H9 (cell line): Measurements from ENCODE around the gene NLRP1. TPM values are rescaled to one million over a fixed set of nuclear protein-coding genes. Genes with fewer than 3 reads are reported as not detected.

ENCODE experiments used
- DNase-seq: peaks from one replicate; pipeline ENCODE4 v3.0.0-alpha.2; 2017
- H2AFZ ChIP-seq: one replicate; pipeline ENCODE4 v1.6.1; 2013; ENCODE audit warnings: mild to moderate bottlenecking, low read length, control low read depth, moderate library complexity
- H2AK5ac ChIP-seq: 2 replicates; pipeline ENCODE4 v1.6.1; 2013; ENCODE audit warnings: low read length, control low read depth, mixed read lengths; ENCODE audit not compliant: insufficient read length
- H2BK120ac ChIP-seq: one replicate; pipeline ENCODE4 v1.6.1; 2013; ENCODE audit warnings: low read depth, mild to moderate bottlenecking, low read length, control low read depth, inconsistent platforms; ENCODE audit not compliant: poor library complexity, severe bottlenecking
- H2BK12ac ChIP-seq: 2 replicates; pipeline ENCODE4 v1.6.1; 2013; ENCODE audit warnings: low read length, control low read depth, mixed read lengths, low read depth; ENCODE audit not compliant: insufficient read length
- H2BK15ac ChIP-seq: 2 replicates; pipeline ENCODE4 v1.6.1; 2013; ENCODE audit warnings: low read depth, low read length, control low read depth
- H2BK20ac ChIP-seq: one replicate; pipeline ENCODE4 v1.6.1; 2013; ENCODE audit warnings: low read depth, mild to moderate bottlenecking, low read length, control low read depth, inconsistent platforms; ENCODE audit not compliant: poor library complexity, severe bottlenecking
- H2BK5ac ChIP-seq: 2 replicates; pipeline ENCODE4 v1.6.1; 2013; ENCODE audit warnings: low read length, control low read depth, mixed read lengths; ENCODE audit not compliant: insufficient read length
- H3K14ac ChIP-seq: 2 replicates; pipeline ENCODE4 v1.6.1; 2013; ENCODE audit warnings: low read length, control low read depth; ENCODE audit not compliant: insufficient read depth
- H3K18ac ChIP-seq: 2 replicates; pipeline ENCODE4 v1.6.1; 2013; ENCODE audit warnings: low read depth, mild to moderate bottlenecking, mixed read lengths, low read length, control low read depth; ENCODE audit not compliant: insufficient read length
- H3K23ac ChIP-seq: 2 replicates; pipeline ENCODE4 v1.6.1; 2013; ENCODE audit warnings: low read length, control low read depth, mixed read lengths, low read depth; ENCODE audit not compliant: insufficient read length
- H3K23me2 ChIP-seq: 2 replicates; pipeline ENCODE4 v1.6.1; 2013; ENCODE audit warnings: low read depth, mild to moderate bottlenecking, mixed read lengths, low read length, control low read depth; ENCODE audit not compliant: insufficient read length, poor library complexity, severe bottlenecking
- H3K27ac ChIP-seq: 2 replicates; pipeline ENCODE4 v1.5.1; 2013; ENCODE audit warnings: low read length, control low read depth, mixed read lengths, low read depth; ENCODE audit not compliant: insufficient read length
- H3K27me3 ChIP-seq: 2 replicates; pipeline ENCODE4 v1.6.1; 2013; ENCODE audit warnings: low read length, control low read depth, inconsistent platforms; ENCODE audit not compliant: insufficient read depth
- H3K4ac ChIP-seq: 2 replicates; pipeline ENCODE4 v1.6.1; 2013; ENCODE audit warnings: low read depth, mild to moderate bottlenecking, control low read depth, inconsistent platforms, low read length, moderate library complexity
- H3K4me1 ChIP-seq: 2 replicates; pipeline ENCODE4 v1.6.1; 2013; ENCODE audit warnings: low read length, control low read depth, inconsistent platforms; ENCODE audit not compliant: insufficient read depth
- H3K4me2 ChIP-seq: 2 replicates; pipeline ENCODE4 v1.6.1; 2013; ENCODE audit warnings: low read length, control low read depth, mixed read lengths; ENCODE audit not compliant: insufficient read length, insufficient read depth
- H3K56ac ChIP-seq: 2 replicates; pipeline ENCODE4 v1.6.1; 2013; ENCODE audit warnings: low read depth, mild to moderate bottlenecking, mixed read lengths, low read length, control low read depth; ENCODE audit not compliant: insufficient read length
- H3K79me1 ChIP-seq: 2 replicates; pipeline ENCODE4 v1.6.1; 2013; ENCODE audit warnings: low read depth, mild to moderate bottlenecking, moderate library complexity, low read length, control low read depth, inconsistent platforms; ENCODE audit not compliant: insufficient read depth, poor library complexity, severe bottlenecking
- H3K79me2 ChIP-seq: 2 replicates; pipeline ENCODE4 v1.6.1; 2013; ENCODE audit warnings: low read length, control low read depth, inconsistent platforms; ENCODE audit not compliant: insufficient read depth
- H3K9ac ChIP-seq: 2 replicates; pipeline ENCODE4 v1.6.1; 2013; ENCODE audit warnings: low read length, control low read depth, mixed read lengths; ENCODE audit not compliant: insufficient read length; ENCODE audit errors: extremely low read depth
- H3K9me3 ChIP-seq: one replicate; pipeline ENCODE4 v1.6.1; 2013; ENCODE audit warnings: low read depth, low read length, inconsistent platforms; ENCODE audit not compliant: control insufficient read depth
- H3T11ph ChIP-seq: one replicate; pipeline ENCODE4 v1.6.1; 2013; ENCODE audit warnings: mild to moderate bottlenecking, low read length, control low read depth, inconsistent platforms
- H4K20me1 ChIP-seq: one replicate; pipeline ENCODE4 v1.6.1; 2013; ENCODE audit not compliant: control insufficient read depth, insufficient read length, insufficient read depth
- H4K5ac ChIP-seq: 2 replicates; pipeline ENCODE4 v1.6.1; 2013; ENCODE audit warnings: low read depth, mild to moderate bottlenecking, mixed read lengths, low read length, control low read depth; ENCODE audit not compliant: insufficient read length
- H4K8ac ChIP-seq: replicated peaks from 2 replicates; pipeline ENCODE4 v1.6.1; 2013; ENCODE audit warnings: low read length, control low read depth, mixed read lengths, low read depth; ENCODE audit not compliant: insufficient read length
- H4K91ac ChIP-seq: 2 replicates; pipeline ENCODE4 v1.6.1; 2013; ENCODE audit warnings: low read depth, mild to moderate bottlenecking, moderate library complexity, mixed read lengths, low read length, control low read depth; ENCODE audit not compliant: insufficient read length
- H3K27ac Mint-ChIP-seq, 3 experiments: 2 replicates in 2 of 3; 3 replicates in 1 of 3; pipeline ENCODE4 v1.8.0; 2020 to 2021; ENCODE audit warnings: mixed read lengths in 3 of 3, mild to moderate bottlenecking in 1 of 3, moderate library complexity in 1 of 3
- H3K27me3 Mint-ChIP-seq: 2 replicates; pipeline ENCODE4 v1.8.0; 2021; ENCODE audit warnings: low read depth, mild to moderate bottlenecking, moderate library complexity, mixed read lengths
- H3K36me3 Mint-ChIP-seq, 3 experiments: 2 replicates in 2 of 3; 3 replicates in 1 of 3; pipeline ENCODE4 v1.8.0; 2020 to 2021; ENCODE audit warnings: low read depth in 3 of 3, mixed read lengths in 3 of 3; ENCODE audit not compliant: insufficient read depth in 1 of 3
- H3K4me1 Mint-ChIP-seq, 2 experiments: 2 replicates each; pipeline ENCODE4 v1.8.0; 2020; ENCODE audit warnings: mixed read lengths in 2 of 2
- H3K4me3 Mint-ChIP-seq, 2 experiments: 2 replicates in 1 of 2; 3 replicates in 1 of 2; pipeline ENCODE4 v1.8.0; 2020 to 2021; ENCODE audit warnings: mild to moderate bottlenecking in 2 of 2, mixed read lengths in 2 of 2, moderate library complexity in 1 of 2
- H3K9me3 Mint-ChIP-seq, 2 experiments: 2 replicates in 1 of 2; 3 replicates in 1 of 2; pipeline ENCODE4 v1.8.0; 2020; ENCODE audit warnings: mild to moderate bottlenecking in 2 of 2, mixed read lengths in 2 of 2, moderate library complexity in 1 of 2
- total RNA-seq: library from RNA; stranded (reverse); gene quantifications from 2 replicates; pipeline ENCODE4 v1.2.1, GENCODE V29; 2021
- TF ChIP-seq, protein P1 (sequence below): fragments of 200-600 bp; sonication (generic); conservative IDR thresholded peaks from 3 replicates; pipeline ENCODE4 v1.8.0; 2021; ENCODE audit warnings: antibody characterized with exemption, mild to moderate bottlenecking

The NLRP1 gene
- total RNA-seq, 1 experiment from 2014 or later: 12.1 TPM

DNA sequence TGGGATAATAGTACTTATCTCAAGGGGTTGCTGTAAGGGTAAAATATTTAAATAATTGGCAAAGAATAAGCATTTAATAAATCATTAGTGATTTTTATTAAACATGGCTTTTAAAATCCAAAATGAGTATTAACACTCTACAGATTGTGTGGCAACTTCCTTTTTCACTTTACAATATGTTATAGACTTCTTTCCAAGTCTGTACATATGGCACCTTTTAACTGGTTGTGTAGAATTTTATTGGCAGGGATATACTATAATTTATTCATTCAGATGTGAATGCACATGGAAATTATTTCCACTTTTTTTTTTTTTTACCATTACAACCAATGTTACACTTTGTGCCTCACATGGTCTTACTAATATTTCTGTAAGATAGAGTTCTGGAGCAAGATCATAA lies 15.7 kb upstream of the NLRP1 start:
- H4K8ac ChIP-seq: no peak overlapping the region
- no peaks in the 10 kb centered on the region for H4K20me1 ChIP-seq
- H3K4me1 ChIP-seq: no peaks in the 10 kb centered on the region
- no peaks in the 10 kb centered on the region for H3K79me2 ChIP-seq
- no peak overlapping the region for H2BK20ac ChIP-seq
- H3K9ac ChIP-seq: no peak overlapping the region
- H2BK5ac ChIP-seq: no peak overlapping the region
- no peak overlapping the region for H3K27ac ChIP-seq
- H3K9me3 ChIP-seq: no peaks in the 10 kb centered on the region
- no peak overlapping the region for H3K14ac ChIP-seq
- H2AFZ ChIP-seq: no peak overlapping the region
- no peak overlapping the region for H3K23ac ChIP-seq
- no peaks in the 10 kb centered on the region for H3K27me3 ChIP-seq
- H3K18ac ChIP-seq: no peak overlapping the region
- Mint-ChIP-seq H3K9me3 (no peaks in the 10 kb centered on the region), H3K36me3 (no peaks in the 10 kb centered on the region), H3K4me3 (no peak overlapping the region), H3K27me3 (peaks cover 14% of the 10 kb centered on the region), H3K4me1 (peaks cover 6 to 11% of the 10 kb centered on the region in 2 experiments; a peak in 3 of 4 replicates), H3K27ac (no peak overlapping the region)
- DNase-seq: no peak
- H3K56ac ChIP-seq: no peak overlapping the region
- H2AK5ac ChIP-seq: no peak overlapping the region
- no peak overlapping the region for H2BK120ac ChIP-seq
- no peaks in the 10 kb centered on the region for H3K79me1 ChIP-seq
- H3K4ac ChIP-seq: no peak overlapping the region
- H4K5ac ChIP-seq: no peak overlapping the region
- H2BK15ac ChIP-seq: no peak overlapping the region
- H3T11ph ChIP-seq: no peak overlapping the region
- no peaks in the 10 kb centered on the region for H3K23me2 ChIP-seq
- H2BK12ac ChIP-seq: no peak overlapping the region
- TF ChIP-seq, protein P1, sequence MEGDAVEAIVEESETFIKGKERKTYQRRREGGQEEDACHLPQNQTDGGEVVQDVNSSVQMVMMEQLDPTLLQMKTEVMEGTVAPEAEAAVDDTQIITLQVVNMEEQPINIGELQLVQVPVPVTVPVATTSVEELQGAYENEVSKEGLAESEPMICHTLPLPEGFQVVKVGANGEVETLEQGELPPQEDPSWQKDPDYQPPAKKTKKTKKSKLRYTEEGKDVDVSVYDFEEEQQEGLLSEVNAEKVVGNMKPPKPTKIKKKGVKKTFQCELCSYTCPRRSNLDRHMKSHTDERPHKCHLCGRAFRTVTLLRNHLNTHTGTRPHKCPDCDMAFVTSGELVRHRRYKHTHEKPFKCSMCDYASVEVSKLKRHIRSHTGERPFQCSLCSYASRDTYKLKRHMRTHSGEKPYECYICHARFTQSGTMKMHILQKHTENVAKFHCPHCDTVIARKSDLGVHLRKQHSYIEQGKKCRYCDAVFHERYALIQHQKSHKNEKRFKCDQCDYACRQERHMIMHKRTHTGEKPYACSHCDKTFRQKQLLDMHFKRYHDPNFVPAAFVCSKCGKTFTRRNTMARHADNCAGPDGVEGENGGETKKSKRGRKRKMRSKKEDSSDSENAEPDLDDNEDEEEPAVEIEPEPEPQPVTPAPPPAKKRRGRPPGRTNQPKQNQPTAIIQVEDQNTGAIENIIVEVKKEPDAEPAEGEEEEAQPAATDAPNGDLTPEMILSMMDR: no peak
- H3K4me2 ChIP-seq: no peak overlapping the region
- no peak overlapping the region for H4K91ac ChIP-seq
